Hematopoietic multipotent progenitor cell (in vitro differentiated cells): ENCODE results near the gene CNTROB. TPM values are rescaled to one million over a fixed set of nuclear protein-coding genes. Genes with fewer than 3 reads are reported as not detected.
"Not testable (repeated sequence)": the region's sequence is repeated elsewhere in the genome, so short reads cannot be mapped to it uniquely, and the experiment has no call there.

Experiments
- DNase-seq, 3 donors: peaks; one replicate each; pipeline ENCODE4 v3.0.0-alpha.2; 2011 to 2015; ENCODE audit warnings: low read depth in 2 of 3, low spot score in 2 of 3
- total RNA-seq: library from RNA; depleted of rRNA; stranded (reverse); fragments of >200 nt; gene quantifications from one replicate; pipeline ENCODE4 v1.2.3, GENCODE V29; 2012

CNTROB gene
- total RNA-seq, 1 donor, result 36.6 TPM

GRCh38 chr17:7940034-7940433 is 8.0 kb downstream of the CNTROB start:
- DNase-seq, result no peak

GRCh38 chr17:7940743-7941142 is 8.7 kb downstream of the CNTROB start:
- no peak for DNase-seq

- no peak for DNase-seq
Observed at GRCh38 chr17:7943291-7943690, 11.3 kb downstream of the CNTROB start.

GRCh38 chr17:7944326-7944725 is 12.3 kb downstream of the CNTROB start:
- DNase-seq, result no peak

- DNase-seq, result no peak
Observed at GRCh38 chr17:7945651-7946050, 13.6 kb downstream of the CNTROB start.

- no peak for DNase-seq
Observed at GRCh38 chr17:7946441-7946840, 14.4 kb downstream of the CNTROB start.

- no peak for DNase-seq
Observed at GRCh38 chr17:7947651-7948050, 15.6 kb downstream of the CNTROB start.

- DNase-seq, result no peak
Observed at GRCh38 chr17:7950578-7950977, 18.6 kb downstream of the CNTROB start.

GRCh38 chr17:7951143-7951792 is 19.3 kb downstream of the CNTROB start:
- DNase-seq, result no peak

GRCh38 chr17:7953266-7953665 is 21.3 kb downstream of the CNTROB start:
- not testable (repeated sequence) for DNase-seq

GRCh38 chr17:7955414-7956227 is 23.6 kb downstream of the CNTROB start:
- no peak for DNase-seq

- no peak for DNase-seq
Observed at GRCh38 chr17:7956228-7956965, 24.4 kb downstream of the CNTROB start.

- no peak for DNase-seq
Observed at GRCh38 chr17:7959503-7960253, 27.7 kb downstream of the CNTROB start.

GRCh38 chr17:7961421-7961820 is 29.4 kb downstream of the CNTROB start:
- DNase-seq, result no peak

- DNase-seq, result no peak
Observed at GRCh38 chr17:7967751-7968150, 35.7 kb downstream of the CNTROB start.

- DNase-seq, result peak in 1 of 3 donors; percentile 26
Observed at GRCh38 chr17:7969433-7969832, 37.4 kb downstream of the CNTROB start.

- no peak for DNase-seq
Observed at GRCh38 chr17:7971651-7972050, 39.6 kb downstream of the CNTROB start.

GRCh38 chr17:7972131-7972785 is 40.3 kb downstream of the CNTROB start:
- DNase-seq, result peak in 1 of 3 donors; percentile 39

- DNase-seq, result no peak
Observed at GRCh38 chr17:7974638-7975131, 42.7 kb downstream of the CNTROB start.

GRCh38 chr17:7977039-7977438 is 45.0 kb downstream of the CNTROB start:
- DNase-seq, result no peak
